ENCODE data around the gene SLC24A4. TPM values are rescaled to one million over a fixed set of nuclear protein-coding genes. Genes with fewer than 3 reads are reported as not detected.

The SLC24A4 gene
- total RNA-seq, 1 donor from 2014 or later: 1.7 TPM

DNA sequence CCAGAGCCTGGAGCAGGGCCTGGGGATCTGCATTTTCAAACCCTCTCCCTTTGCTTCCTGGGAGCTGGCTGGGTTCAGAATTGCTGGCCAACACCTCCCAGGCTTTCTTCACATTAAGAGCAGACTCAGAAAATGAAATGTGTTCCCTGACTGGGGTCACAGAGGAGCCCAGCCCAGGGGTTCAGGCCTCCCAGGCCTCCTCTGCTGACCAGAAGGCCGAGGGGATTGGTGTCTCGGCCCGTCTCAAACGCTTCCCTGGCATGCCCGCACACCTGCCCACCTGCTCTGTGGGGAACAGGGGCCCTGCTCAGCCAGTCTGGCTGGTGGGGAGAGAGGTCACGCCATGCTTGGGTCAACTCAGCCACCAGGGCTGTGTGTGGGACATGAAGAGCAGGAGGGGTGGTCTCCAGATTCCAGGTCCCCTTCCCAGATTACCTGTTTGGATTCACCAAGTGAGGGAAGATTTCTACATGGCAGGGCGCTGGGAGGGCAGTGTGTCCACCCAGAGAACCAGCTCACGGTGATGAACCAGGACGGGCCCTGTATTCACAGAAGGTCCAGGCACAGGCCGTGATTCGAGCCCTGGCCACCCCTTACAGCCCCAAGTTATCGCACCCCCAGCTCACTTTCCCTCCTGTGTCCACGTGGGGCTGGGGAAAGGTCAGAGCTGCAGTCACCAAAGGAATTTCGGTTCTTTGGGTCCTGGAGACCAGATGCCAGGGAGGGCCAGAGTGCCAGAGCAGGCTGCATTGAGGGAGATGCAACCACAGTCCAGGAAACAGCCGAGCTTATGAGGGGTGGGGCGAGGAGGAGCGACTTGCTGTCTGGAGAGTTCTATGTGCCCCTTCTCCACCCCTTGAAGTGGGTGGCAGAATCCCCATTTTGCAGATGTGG lies 135.4 kb downstream of the SLC24A4 start:
- no peak for DNase-seq (ENCODE audit: low spot score)

DNA sequence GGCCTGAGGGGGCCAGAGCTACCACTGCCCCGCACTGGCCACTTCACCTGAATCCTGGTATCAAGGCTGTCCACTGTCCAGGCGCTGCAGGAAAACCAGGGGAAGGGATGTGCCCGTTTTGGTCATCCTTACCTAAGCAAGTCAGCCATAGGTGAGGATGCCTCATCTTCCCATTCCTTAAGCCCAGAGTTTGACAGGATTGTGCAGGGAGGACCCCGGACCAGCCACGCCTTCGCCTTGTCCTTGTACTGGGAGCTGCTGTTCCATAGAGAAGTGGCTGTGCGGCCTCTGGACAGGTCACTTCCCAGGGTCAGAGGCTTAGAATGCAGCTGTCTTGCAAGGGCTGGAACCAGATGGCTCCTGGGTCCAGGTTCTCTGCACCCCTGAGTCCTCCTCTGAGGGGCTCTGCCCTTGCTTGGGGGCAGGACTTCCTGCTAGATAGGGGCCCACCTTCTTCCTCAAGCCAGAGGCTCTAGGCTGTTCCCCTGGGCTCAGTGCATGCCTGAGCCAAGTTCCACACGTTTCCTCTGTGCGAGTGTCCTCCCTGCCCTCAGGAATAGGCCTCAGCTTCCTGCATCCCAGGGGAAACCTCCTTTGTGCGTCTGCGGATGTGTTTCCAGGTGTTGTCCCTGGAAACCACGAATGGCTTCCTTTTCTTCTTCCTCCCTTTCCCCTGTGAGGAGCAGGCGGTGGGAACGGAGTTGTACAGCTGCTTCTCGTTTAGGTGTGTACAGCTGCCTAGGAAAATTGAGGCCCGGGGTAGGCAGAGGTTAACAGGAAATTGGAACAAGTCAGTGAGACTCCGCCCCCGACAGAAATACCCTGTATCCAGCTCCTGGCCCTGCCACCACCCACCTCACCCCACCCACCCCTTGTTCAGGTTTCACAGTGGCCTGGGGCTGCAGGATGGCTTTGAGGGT lies 136.3 kb downstream of the SLC24A4 start:
- peak; percentile 15 for DNase-seq (ENCODE audit: low spot score)

DNA sequence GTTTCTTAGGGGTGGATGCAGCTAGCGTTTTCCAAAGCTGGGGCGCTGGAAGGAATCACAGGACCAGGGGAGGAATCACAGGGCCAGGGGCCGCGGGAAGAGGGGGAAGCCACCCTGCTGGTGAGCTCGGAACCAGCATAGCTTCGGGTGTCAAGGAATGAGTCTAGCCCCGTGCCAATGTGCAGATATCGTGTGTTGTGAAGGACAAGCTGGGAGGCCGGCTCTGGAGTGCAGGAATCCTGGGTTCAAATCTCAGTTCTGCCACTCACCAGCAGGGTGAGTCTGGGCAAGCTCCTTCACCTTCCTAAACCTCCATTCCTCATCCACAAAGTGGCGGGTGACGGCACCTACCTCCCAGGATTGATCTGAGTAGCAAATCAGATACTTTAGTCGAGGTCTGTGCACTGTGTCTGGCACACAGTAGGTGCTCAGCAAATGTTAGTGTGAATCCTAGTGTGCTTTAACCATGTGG lies 137.0 kb downstream of the SLC24A4 start:
- no peak for DNase-seq (ENCODE audit: low spot score)

DNA sequence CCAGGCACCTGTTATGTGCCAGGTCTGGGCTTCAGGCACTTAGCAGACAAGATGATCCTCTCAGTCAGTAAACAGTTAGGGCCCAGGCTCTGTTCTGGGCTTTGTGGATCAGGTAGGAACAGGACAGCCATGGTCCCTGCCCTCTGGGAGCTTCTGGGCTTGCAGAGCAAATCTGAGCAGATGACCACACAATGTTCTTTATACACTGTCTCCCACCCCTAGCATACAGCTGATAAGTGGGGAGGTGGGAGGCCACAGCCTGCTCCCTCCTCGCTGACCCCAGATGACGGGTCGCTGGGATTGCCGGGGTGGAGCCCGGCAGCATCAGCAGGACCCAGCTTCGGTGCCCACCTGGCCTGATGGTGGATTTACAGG lies 137.6 kb downstream of the SLC24A4 start:
- DNase-seq (ENCODE audit: low spot score): no peak

DNA sequence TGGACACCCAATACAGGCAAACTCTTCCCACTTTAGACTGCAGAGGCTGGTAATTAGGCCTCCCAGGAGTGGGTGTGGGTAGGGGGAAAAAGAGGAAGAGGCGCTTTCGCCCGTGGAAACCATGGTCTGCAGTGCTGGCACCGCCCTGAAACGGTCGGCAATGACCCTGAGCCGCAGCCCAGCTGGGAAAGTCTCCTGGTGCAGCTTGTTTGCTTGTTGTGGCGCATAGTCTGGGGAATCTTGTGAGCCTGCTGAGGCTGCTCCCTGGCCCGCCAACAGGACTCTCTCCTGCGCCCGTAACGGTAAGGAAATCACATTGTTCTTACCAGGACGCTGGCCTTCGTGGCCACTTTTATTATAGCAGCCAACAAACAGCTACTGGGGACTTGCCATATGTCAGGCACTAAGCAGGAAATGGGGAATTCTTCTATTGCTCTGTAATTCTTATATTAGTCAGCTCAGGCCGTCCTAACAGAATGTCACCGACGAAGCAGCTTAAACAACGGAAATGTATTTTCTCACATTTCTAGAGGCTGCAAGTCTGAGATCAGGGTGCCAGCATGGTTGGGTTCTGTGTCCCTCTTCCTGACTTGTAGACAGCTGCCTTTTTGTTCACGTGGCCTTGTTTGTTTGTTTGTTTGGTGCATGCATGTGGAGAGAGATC lies 138.1 kb downstream of the SLC24A4 start:
- DNase-seq (ENCODE audit: low spot score): peak; percentile 25

DNA sequence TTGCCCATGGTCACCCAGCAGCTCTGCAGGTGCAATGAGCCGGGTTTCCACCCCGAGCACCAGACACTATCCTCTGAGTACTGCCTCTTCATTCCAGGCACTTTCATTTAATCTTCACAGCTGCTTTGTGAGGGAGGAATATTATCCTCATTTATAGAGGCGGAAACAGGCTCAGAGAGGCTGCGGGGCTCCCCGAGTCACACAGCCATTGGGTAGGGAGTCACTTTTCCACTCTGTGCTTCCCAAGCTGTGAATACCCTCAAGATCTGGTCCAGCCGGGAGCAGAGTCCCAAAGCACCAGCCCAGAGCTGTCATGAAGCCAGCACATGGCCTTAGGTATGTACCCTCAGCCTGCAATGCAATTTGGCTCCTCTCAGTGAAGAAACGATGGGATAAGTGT lies 138.9 kb downstream of the SLC24A4 start:
- DNase-seq (ENCODE audit: low spot score): no peak

DNA sequence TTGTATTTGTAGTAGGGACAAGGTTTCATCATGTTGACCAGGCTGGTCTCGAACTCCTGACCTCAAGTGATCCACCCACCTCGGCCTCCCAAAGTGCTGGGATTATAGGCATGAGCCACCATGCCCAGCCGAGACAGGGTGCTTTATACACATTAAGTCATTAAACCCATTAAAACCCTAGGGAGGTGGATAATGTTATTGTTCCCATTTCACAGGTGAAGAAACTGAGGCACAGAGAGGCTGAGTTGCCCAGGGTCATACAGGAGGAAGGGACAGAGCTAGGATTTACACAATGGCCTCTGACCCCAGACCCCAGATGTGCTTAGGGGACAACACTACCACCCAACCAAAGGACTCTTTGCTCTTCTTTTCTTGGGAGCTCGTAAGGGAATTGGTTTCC lies 139.6 kb downstream of the SLC24A4 start:
- DNase-seq (ENCODE audit: low spot score): no peak

DNA sequence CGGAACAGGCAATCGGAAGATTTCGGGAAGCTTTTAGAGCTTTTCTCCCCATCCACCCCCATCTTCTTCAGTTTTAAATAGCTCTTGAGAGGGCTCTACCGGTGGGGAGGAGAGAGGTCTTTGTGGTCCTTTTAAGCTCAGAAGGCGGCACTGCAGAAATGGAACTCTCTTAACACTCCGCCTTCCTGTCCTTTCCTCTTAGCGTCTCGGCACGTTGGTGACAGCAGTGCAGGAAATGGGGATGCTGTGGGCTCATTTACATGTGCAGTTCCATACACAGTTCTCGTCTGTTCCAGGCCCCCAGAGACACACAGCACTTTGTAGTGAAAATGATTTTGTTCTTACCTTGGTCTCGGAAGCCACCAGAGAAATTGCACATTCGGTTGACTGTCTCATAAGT lies 140.2 kb downstream of the SLC24A4 start:
- no peak for DNase-seq (ENCODE audit: low spot score)

DNA sequence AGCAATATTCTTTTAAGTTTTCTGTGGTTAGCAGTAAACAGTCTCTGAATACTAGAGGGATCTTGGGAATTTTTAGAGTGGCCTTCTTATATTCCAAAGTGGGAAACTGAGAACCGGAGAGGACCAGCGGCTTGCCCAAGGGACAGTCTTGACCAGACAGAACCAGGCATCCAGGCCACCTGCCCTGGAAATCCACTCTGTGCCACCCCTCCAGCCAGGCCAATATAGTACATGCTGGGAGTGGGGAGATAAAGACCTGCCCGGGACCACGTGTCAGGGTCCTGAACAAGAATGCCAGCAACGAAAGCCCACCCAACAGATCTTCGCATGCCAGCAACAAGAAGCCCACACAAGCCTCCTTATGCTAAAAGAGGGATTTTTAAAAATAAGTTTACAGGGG lies 141.2 kb downstream of the SLC24A4 start:
- no peak for DNase-seq (ENCODE audit: low spot score)

DNA sequence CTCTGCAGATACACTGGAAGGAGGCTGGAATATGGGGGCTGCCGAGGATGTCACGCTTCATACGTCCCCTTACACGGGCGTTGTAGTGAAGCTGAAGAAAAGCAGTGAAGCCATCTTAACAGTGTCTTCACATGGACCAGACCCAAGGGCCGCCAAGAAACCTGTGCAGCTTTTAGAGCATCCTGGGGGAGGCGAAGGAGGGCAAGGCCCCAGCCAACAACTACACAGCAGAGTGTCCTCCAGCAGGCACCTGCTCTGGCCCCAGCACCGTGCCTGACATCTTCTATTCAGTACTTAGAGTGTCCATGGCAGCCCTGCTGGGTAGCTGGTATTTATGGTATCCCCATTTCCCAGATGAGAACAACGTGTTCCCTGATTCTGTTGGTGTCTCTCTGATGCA lies 141.8 kb downstream of the SLC24A4 start:
- no peak for DNase-seq (ENCODE audit: low spot score)

DNA sequence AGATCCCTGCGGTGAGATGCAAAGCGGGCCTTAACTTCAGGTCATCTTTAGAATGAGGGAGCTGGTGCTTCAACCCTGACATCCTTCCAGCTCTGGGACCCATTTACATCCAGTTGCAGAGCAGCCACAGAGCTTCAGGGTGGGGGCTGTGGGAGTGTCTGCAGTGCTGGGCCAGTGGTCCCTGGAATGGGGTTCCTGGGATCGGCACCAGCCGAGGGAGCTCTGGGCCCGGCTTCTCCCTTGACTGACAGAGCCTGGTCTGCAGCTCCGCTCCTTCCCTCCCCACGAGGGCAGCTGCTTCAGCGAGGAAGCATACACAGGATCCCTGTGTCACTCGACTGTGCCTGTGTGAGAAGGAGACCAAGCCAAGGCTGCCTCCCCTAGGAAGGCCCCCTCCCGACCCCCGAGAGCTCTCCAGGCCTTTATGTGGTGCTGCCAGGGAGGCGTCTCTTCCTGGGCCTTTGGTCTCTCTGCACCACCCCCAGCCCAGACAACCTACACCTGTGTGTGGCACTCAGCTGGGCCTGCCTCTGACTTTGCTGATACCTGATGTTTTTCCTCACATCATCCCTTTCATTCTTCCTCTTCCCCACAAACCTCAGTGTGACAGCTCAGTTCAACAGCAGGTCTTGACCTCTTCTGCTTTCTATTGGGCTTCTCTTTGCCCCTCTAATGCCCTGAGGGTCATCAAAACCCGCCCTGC lies 142.5 kb downstream of the SLC24A4 start:
- no peak for DNase-seq (ENCODE audit: low spot score)

DNA sequence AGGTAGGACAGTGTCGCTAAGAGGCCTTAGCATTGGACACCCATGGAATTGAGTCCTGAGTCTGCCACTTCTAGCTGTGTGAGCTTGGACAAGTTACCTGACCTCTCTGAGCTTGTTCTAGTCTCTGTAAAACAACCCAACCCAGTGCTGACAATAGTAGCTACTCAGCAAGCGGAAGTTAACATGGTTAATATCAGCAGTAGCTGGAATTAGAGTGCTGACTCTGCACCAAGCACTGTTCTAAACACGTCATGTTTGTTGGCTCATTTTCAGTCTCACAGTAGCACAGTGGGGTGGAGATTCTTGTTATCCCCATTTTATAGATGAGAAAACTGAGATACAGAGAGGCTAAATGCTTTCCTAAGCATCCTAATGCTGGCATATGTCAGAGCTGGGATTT lies 143.1 kb downstream of the SLC24A4 start:
- no peak for DNase-seq (ENCODE audit: low spot score)

DNA sequence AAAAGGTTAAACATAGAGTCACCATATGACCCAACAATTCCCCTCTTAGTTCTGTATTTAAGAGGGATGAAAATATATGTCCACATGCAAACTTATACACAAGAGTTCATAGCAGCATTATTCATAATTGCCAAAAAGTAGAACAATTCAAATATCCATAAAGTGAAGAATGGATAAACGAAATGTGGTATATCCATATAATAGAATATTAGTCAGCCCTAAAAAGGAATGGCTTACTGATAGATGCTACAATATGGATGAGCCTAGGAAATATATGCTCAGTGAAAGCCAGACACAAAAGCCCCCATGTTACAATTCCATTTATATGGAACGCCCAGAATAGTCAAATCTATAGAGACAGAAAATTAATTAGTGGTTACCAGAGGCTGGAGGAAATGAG lies 146.6 kb downstream of the SLC24A4 start:
- no peak for DNase-seq (ENCODE audit: low spot score)

DNA sequence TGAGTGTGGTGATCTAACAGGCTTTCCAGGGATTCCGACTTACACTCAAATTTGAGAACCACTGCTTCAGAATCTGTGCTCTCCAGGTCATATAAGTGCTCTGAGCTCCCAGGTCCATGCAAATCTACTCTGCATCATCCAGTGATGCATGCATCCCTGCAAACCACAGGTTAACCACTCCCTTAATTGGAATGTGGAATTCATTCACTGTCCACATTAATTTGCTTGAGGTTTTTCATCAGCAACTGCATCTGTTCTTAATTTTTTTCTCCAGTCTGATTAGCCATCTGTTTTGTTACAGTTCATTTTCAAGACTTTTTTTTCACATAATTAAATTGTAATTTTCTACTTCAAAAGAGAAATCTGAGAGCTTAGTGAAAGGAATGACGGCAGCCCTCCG lies 147.2 kb downstream of the SLC24A4 start:
- no peak for DNase-seq (ENCODE audit: low spot score)

DNA sequence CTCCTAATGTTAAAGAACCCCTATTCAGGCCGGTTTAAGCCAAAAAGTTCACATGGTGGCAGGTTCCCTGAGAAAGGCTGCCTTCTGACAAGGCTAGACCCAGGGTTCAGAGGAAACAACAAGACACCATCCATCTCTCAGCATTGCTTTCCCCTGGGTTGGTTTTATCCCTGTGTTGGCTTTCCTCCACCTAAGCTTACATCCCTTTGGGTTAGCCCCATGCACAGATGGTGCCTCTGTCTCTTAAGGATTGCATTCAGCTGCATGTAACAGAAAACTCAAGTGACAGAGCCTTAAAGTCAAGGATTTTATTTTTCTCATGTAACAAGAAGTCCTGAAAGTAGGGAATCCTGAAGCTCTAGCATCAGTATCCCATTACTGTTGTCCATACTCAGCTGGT lies 147.8 kb downstream of the SLC24A4 start:
- no peak for DNase-seq (ENCODE audit: low spot score)

DNA sequence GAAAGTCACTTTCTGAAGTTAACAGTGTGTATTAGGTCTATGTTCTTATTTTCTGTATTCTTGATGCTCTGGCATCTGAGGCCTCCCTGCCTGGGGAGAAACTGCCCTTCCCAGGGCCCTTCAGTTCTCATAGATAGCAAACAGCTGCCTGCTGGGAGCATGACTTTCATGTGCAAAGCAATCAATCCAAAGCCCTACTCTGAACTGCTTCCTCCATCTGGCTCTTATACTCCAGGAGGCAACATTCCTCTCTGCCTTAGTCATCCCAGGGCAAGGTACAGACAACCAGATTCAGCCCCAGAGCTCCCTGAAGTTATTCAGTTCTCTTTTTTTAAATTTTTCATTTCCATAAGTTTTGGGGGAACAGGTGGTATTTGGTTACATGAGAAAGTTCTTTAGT lies 149.0 kb downstream of the SLC24A4 start:
- DNase-seq (ENCODE audit: low spot score): peak; percentile 21

DNA sequence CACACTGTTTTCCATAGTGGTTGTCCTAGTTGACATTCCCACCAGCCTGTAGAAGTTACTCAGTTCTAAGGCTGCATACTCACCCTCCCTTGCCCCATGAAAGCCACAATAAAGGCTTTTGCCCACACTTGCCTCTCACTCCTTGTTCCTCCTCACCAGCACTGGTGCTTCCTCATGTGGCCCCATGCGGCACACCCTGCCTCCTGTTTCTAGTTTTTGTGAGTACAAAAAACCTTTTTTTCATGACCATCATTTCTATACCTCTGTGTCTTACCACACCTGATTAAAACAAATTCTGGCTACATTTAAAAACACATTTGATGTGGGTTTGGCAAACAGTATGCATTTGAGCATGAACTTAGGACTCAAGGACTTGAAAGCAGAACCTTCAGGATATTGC lies 149.9 kb downstream of the SLC24A4 start:
- no peak for DNase-seq (ENCODE audit: low spot score)

DNA sequence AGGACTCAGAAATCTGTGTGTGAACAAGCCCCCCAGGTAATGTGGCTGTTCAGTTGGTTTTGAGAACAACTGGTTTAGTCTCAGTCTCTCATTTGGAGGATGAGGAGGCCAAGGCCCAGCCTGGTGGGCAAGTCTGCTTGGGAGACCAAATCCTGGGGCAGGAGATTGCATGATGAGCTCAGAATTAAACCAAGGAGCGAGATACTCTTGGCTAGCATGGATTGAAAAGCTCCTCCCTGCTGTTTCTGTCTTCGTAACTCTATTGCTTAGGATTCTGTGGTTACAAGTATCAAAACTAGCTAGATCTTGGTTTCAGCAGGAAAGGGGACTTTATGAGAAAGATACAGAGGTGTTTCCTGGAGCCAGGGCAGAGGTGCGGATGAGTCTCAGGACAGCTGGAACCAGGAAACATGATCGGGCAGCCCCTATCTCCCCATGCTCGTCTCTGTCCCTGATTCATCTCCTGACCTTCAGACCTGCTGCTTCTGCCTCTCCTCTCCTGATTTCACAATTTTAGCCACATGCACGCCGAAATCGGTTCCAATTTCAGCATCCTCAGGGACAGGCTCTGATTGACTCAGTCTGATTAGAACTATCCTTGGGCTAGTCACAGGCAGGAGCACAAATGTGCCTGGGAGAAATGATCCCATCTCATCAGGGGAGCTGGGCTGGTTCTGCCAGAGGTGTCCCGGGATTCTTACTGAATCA lies 150.4 kb downstream of the SLC24A4 start:
- DNase-seq (ENCODE audit: low spot score): no peak

DNA sequence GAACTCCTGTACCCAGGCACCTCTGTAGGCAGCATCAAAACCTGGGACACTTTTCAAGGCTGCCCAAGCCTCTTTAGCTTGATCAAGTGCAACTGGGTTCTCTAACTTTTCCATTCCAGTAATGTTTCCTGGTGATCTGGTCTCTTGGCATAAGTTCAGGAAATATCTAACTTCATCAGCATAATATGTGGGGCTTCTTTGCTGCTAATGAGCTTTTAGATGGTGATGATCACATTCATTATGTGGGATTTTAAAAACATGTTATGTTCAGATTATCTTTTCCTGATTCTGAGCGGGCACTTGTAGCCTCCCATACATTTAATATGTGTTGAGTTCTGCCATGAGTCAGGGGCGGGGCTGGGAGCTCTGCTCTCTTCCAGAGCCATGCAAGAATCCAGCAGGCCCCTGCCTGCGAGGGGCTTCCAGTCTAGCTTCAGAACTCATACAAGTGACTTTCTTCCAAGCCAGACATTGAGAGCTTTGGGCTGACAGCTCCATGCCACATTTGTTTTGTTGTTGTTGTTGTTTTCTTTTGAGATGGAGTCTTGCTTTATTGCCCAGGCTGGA lies 151.1 kb downstream of the SLC24A4 start:
- DNase-seq (ENCODE audit: low spot score): no peak

DNA sequence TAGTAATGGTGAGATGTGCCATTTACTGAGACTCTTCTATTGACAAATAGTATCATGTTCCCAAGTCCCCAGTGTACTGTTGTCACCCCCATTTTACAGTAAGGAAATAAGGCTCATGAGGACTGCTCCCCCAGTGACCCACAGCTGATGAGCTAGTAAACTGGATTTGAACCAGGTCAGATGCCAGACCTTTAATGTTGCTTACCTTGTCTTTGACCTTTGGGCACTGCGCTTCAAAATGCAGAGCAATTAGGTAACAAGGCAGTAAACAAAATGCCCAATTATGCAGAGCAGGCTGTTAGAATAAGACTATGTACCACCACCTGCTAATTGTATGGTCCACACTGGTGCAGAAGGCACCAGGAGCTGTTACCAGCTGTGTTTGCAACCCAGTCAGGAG lies 152.1 kb downstream of the SLC24A4 start:
- no peak for DNase-seq (ENCODE audit: low spot score)

Measured in umbilical cord (tissue), 2 donors.